Parathyroid adenoma (tissue), 2 donors: ENCODE data around the gene VNN1.

Experiments
- H2AFZ ChIP-seq: fragments of 300-600 bp; sonication (generic); one replicate; pipeline ENCODE4 v1.7.0; 2017; ENCODE audit warnings: antibody characterized with exemption, mild to moderate bottlenecking
- H3K27ac ChIP-seq: fragments of 300-600 bp; sonication (generic); one replicate; pipeline ENCODE4 v1.7.0; 2017
- H3K27me3 ChIP-seq: fragments of 300-600 bp; sonication (generic); one replicate; pipeline ENCODE4 v1.7.0; 2017; ENCODE audit warnings: low read length; ENCODE audit not compliant: control insufficient read depth, insufficient read depth
- H3K36me3 ChIP-seq: fragments of 300-600 bp; sonication (generic); one replicate; pipeline ENCODE4 v1.7.0; 2017; ENCODE audit warnings: low read length; ENCODE audit not compliant: control insufficient read depth, insufficient read depth
- H3K4me1 ChIP-seq: fragments of 300-600 bp; sonication (generic); one replicate; pipeline ENCODE4 v1.7.0; 2017; ENCODE audit warnings: control low read depth
- H3K4me2 ChIP-seq: fragments of 300-600 bp; sonication (generic); one replicate; pipeline ENCODE4 v1.7.0; 2017; ENCODE audit warnings: low read length
- H3K4me3 ChIP-seq: fragments of 300-600 bp; sonication (generic); one replicate; pipeline ENCODE4 v1.7.0; 2017; ENCODE audit warnings: low read depth, low read length
- H3K79me2 ChIP-seq: fragments of 300-600 bp; sonication (generic); one replicate; pipeline ENCODE4 v1.7.0; 2017; ENCODE audit warnings: control low read depth
- H3K9ac ChIP-seq: fragments of 300-600 bp; sonication (generic); one replicate; pipeline ENCODE4 v1.7.0; 2017; ENCODE audit warnings: mild to moderate bottlenecking
- H3K9me3 ChIP-seq: fragments of 300-600 bp; sonication (generic); one replicate; pipeline ENCODE4 v1.7.0; 2017; ENCODE audit warnings: low read length; ENCODE audit not compliant: control insufficient read depth
- TF ChIP-seq, protein P1 (sequence below): fragments of 300-600 bp; sonication (generic); IDR thresholded peaks from one replicate; pipeline ENCODE4 v1.7.0; 2017; ENCODE audit warnings: antibody characterized with exemption, mild to moderate bottlenecking
- donor health status: primary hyperparathyroidism.

Gene VNN1

DNA sequence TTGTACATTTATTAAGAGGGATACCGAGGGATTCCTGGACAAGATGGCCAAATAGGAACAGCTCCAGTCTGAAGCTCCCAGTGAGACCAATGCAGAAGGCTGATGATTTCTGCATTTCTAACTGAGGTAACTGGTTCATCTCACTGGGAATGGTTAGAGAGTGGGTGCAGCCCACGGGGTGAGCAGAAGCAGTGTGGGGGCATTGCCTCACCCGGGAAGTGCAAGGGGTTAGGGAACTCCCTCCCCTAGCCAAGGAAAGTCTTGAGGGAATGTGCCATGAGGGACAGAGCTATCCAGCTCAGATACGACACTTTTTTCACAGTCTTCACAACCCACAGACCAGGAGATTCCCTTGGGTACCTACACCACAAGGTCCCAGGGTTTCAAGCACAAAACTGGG, 79.1 kb downstream of the VNN1 start:
- H3K4me2 ChIP-seq, result no peak overlapping the region
- H3K4me1 ChIP-seq, result no peaks in the 10 kb centered on the region
- no peaks in the 10 kb centered on the region for H3K27me3 ChIP-seq
- no peak overlapping the region for H2AFZ ChIP-seq
- H3K9ac ChIP-seq, result no peak overlapping the region
- no peaks in the 10 kb centered on the region for H3K79me2 ChIP-seq
- TF ChIP-seq, protein P1, sequence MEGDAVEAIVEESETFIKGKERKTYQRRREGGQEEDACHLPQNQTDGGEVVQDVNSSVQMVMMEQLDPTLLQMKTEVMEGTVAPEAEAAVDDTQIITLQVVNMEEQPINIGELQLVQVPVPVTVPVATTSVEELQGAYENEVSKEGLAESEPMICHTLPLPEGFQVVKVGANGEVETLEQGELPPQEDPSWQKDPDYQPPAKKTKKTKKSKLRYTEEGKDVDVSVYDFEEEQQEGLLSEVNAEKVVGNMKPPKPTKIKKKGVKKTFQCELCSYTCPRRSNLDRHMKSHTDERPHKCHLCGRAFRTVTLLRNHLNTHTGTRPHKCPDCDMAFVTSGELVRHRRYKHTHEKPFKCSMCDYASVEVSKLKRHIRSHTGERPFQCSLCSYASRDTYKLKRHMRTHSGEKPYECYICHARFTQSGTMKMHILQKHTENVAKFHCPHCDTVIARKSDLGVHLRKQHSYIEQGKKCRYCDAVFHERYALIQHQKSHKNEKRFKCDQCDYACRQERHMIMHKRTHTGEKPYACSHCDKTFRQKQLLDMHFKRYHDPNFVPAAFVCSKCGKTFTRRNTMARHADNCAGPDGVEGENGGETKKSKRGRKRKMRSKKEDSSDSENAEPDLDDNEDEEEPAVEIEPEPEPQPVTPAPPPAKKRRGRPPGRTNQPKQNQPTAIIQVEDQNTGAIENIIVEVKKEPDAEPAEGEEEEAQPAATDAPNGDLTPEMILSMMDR, result no peak
- H3K4me3 ChIP-seq, result no peak overlapping the region
- no peaks in the 10 kb centered on the region for H3K9me3 ChIP-seq
- no peaks in the 10 kb centered on the region for H3K36me3 ChIP-seq
- H3K27ac ChIP-seq, result no peak overlapping the region

DNA sequence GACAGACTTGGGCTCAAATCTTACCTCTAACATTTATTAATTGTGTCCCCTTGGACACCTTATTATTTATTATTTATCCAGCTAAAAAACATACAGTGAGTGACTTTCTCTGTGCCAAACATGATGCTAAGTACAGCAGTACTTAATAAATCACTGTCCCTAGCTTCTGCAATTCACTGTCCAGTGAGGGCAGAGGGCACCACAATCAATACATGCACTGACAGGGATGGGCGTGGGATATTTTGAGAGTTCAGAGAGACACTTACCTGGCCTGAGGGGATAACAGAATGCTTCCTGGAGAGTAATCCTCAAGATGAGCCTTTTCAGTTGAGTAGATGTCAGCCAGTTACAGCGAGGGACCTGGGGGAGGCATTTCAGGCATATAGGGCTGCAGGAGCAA, 80.5 kb downstream of the VNN1 start:
- TF ChIP-seq, protein P1, result no peak
- H3K4me2 ChIP-seq, result no peak overlapping the region

More for the DNA sequence above, 80.5 kb downstream of the VNN1 start:
- Histone ChIP-seq H3K36me3 (no peaks in the 10 kb centered on the region), H3K27me3 (no peaks in the 10 kb centered on the region), H3K79me2 (no peaks in the 10 kb centered on the region), H3K4me3 (no peak overlapping the region), H3K27ac (no peak overlapping the region), H3K4me1 (no peaks in the 10 kb centered on the region), H3K9ac (no peak overlapping the region), H3K9me3 (no peaks in the 10 kb centered on the region), H2AFZ (no peak overlapping the region)
